Measurements from ENCODE around the gene RPAP2.

DNA sequence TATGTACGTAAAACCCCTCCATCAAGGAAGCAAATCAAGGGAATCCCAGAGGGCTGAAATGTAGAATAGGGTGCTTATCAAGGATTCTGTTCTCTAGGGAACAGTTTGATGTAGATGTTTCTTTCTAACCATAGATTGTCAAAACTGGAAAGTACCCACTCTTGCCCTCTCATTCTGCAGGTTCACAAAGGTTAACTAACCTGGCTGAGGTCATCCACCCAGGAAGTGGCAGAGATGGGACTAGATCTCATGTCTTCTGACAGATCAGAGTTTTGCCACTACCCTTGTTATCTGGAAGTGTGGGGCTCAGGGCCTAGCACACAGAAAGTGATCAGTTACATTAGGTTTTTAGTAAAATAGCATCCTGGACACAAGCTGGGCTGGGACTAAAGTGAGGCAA, 140.4 kb downstream of the RPAP2 start:
- TF ChIP-seq POLR2A (IDR thresholded peaks at IDR 0.05), result no peak
- TF ChIP-seq, protein P1, sequence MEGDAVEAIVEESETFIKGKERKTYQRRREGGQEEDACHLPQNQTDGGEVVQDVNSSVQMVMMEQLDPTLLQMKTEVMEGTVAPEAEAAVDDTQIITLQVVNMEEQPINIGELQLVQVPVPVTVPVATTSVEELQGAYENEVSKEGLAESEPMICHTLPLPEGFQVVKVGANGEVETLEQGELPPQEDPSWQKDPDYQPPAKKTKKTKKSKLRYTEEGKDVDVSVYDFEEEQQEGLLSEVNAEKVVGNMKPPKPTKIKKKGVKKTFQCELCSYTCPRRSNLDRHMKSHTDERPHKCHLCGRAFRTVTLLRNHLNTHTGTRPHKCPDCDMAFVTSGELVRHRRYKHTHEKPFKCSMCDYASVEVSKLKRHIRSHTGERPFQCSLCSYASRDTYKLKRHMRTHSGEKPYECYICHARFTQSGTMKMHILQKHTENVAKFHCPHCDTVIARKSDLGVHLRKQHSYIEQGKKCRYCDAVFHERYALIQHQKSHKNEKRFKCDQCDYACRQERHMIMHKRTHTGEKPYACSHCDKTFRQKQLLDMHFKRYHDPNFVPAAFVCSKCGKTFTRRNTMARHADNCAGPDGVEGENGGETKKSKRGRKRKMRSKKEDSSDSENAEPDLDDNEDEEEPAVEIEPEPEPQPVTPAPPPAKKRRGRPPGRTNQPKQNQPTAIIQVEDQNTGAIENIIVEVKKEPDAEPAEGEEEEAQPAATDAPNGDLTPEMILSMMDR (IDR thresholded peaks at IDR 0.05), result no peak

All from Peyer's patch (tissue), 4 donors.